ENCODE measurements around the gene ZNF667.

- TF ChIP-seq ISL1 (CRISPR knock-in tag; IDR thresholded peaks at IDR 0.05) (no peak), PATZ1 (CRISPR knock-in tag; IDR thresholded peaks at IDR 0.05; ENCODE audit: borderline replicate concordance) (no peak), ZNF8 (CRISPR knock-in tag; IDR thresholded peaks at IDR 0.05) (no peak), CREB5 (CRISPR knock-in tag; IDR thresholded peaks at IDR 0.05; ENCODE audit: low read depth) (no peak), PPARA (CRISPR knock-in tag; IDR thresholded peaks at IDR 0.05; ENCODE audit: borderline replicate concordance) (no peak), ZC3H10 (CRISPR knock-in tag; IDR thresholded peaks at IDR 0.05) (no peak)
- TF ChIP-seq, protein P1, sequence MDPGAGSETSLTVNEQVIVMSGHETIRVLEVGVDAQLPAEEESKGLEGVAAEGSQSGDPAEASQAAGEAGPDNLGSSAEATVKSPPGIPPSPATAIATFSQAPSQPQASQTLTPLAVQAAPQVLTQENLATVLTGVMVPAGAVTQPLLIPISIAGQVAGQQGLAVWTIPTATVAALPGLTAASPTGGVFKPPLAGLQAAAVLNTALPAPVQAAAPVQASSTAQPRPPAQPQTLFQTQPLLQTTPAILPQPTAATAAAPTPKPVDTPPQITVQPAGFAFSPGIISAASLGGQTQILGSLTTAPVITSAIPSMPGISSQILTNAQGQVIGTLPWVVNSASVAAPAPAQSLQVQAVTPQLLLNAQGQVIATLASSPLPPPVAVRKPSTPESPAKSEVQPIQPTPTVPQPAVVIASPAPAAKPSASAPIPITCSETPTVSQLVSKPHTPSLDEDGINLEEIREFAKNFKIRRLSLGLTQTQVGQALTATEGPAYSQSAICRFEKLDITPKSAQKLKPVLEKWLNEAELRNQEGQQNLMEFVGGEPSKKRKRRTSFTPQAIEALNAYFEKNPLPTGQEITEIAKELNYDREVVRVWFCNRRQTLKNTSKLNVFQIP (CRISPR knock-in tag; IDR thresholded peaks at IDR 0.05; ENCODE audit: borderline replicate concordance, low read depth): no peak
These were observed 72.1 kb downstream of the ZNF667 start for GRCh38 chr19:56405062-56405461.

Data from SK-N-SH treated with all-trans-retinoic acid at 6 μM for 48 hours (cell line).